ENCODE measurements around the gene GFI1. TPM values are rescaled to one million over a fixed set of nuclear protein-coding genes. Genes with fewer than 3 reads are reported as not detected.
"Not testable (repeated sequence)": the region's sequence is repeated elsewhere in the genome, so short reads cannot be mapped to it uniquely, and the experiment has no call there.

The GFI1 gene
- total and polyA plus RNA-seq, 2 of the 13 experiments (the other 11 are each of a cell fraction or from before 2014, with no cell fraction given) = 10.3 to 10.5 TPM

- H3K9ac ChIP-seq (ENCODE audit: insufficient read depth, low read depth, low read length); H2AFZ ChIP-seq (ENCODE audit: low read length); H3K27ac ChIP-seq (ENCODE audit: extremely low read length, insufficient read depth, low read length); H3K4me3 ChIP-seq (replicated peaks in 1 of 3; ENCODE audit: insufficient read depth in 1 of 3, low read depth in 2 of 3, low read length in 3 of 3); ATAC-seq; H3K27me3 ChIP-seq (ENCODE audit: control insufficient read depth in 1 of 2, insufficient read depth in 2 of 2, low read length in 2 of 2); CTCF ChIA-PET (ENCODE audit: low intra/inter-chr PET ratio, low total read pairs); FAIRE-seq; BruUV-seq (replicated peaks); intact Hi-C loops (cut with micrococcal nuclease; ENCODE audit: unreplicated experiment); POLR2A ChIA-PET; H3K36me3 ChIP-seq (replicated peaks in 1 of 2; ENCODE audit: control insufficient read depth in 1 of 2, insufficient read depth in 2 of 2, low read length in 2 of 2); H3K4me2 ChIP-seq (ENCODE audit: low read depth, low read length); DNase-seq (ENCODE audit: low spot score); H4K20me1 ChIP-seq (ENCODE audit: insufficient read depth, low read length); H3K4me1 ChIP-seq (ENCODE audit: insufficient read depth, low read length); H3K9me3 ChIP-seq (ENCODE audit: low read length); H3K79me2 ChIP-seq (ENCODE audit: insufficient read depth, low read length); in situ Hi-C loops (cut with HindIII; ENCODE audit: extremely low pct_ligation_motif_present, low pct_unique_long_range_greater_than_20kb): not testable (repeated sequence)
- WGBS (ENCODE audit: low lambda C conversion rate) = 11% methylated on average over 1 of the region's 1 CpG
Observed at GRCh38 chr1:92434572-92434971, 52.2 kb downstream of the GFI1 start.

- no peak overlapping the region for H2AFZ ChIP-seq (ENCODE audit: low read length)
- H3K79me2 ChIP-seq (ENCODE audit: insufficient read depth, low read length) = no peaks in the 10 kb centered on the region
- CTCF ChIA-PET (ENCODE audit: low intra/inter-chr PET ratio, low total read pairs) = no interaction called here
- no peaks in the 10 kb centered on the region for H3K36me3 ChIP-seq (replicated peaks in 1 of 2; ENCODE audit: control insufficient read depth in 1 of 2, insufficient read depth in 2 of 2, low read length in 2 of 2)
- in situ Hi-C loops (cut with HindIII; ENCODE audit: extremely low pct_ligation_motif_present, low pct_unique_long_range_greater_than_20kb) = no loop called here
- no peaks in the 10 kb centered on the region for H3K27me3 ChIP-seq (ENCODE audit: control insufficient read depth in 1 of 2, insufficient read depth in 2 of 2, low read length in 2 of 2)
- DNase-seq (ENCODE audit: low spot score) = no peak
- no peaks in the 10 kb centered on the region for H3K4me1 ChIP-seq (ENCODE audit: insufficient read depth, low read length)
- FAIRE-seq = no peak
- BruUV-seq (replicated peaks) = no TSS peak
- ATAC-seq = no peak
- H3K9me3 ChIP-seq (ENCODE audit: low read length) = no peaks in the 10 kb centered on the region
- 0% methylated on average over 1 of the region's 1 CpG for WGBS (ENCODE audit: low lambda C conversion rate)
- H3K4me3 ChIP-seq (replicated peaks in 1 of 3; ENCODE audit: insufficient read depth in 1 of 3, low read depth in 2 of 3, low read length in 3 of 3) = no peak overlapping the region
- H3K9ac ChIP-seq (ENCODE audit: insufficient read depth, low read depth, low read length) = no peak overlapping the region
- H3K27ac ChIP-seq (ENCODE audit: extremely low read length, insufficient read depth, low read length) = no peak overlapping the region
- no peak for TF ChIP-seq TFAP4 (IDR thresholded peaks at IDR 0.05; ENCODE audit: borderline replicate concordance, low read depth)
- TF ChIP-seq ATF7 (IDR thresholded peaks at IDR 0.05) = peak; percentile 66
- TF ChIP-seq ATF7 (CRISPR knock-in tag; IDR thresholded peaks at IDR 0.05) = no peak
- H4K20me1 ChIP-seq (ENCODE audit: insufficient read depth, low read length) = no peaks in the 10 kb centered on the region
- intact Hi-C loops (cut with micrococcal nuclease; ENCODE audit: unreplicated experiment) = no loop called here
- no peak overlapping the region for H3K4me2 ChIP-seq (ENCODE audit: low read depth, low read length)
- POLR2A ChIA-PET = no interaction called here
Observed at GRCh38 chr1:92430030-92430429, 56.7 kb downstream of the GFI1 start.

Data from HepG2 (cell line).